Measurements from ENCODE around the gene RAC3. TPM values are rescaled to one million over a fixed set of nuclear protein-coding genes. Genes with fewer than 3 reads are reported as not detected.

Gene RAC3
- total and polyA plus RNA-seq, 2 of the 8 experiments (the other 6 are each of a cell fraction or from before 2014, with no cell fraction given): 177 to 299 TPM

GRCh38 chr17:82047914-82048570, 16.6 kb downstream of the RAC3 start (continued):
- TF ChIP-seq ZNF274 (IDR thresholded peaks at IDR 0.05; ENCODE audit: borderline replicate concordance, extremely low read depth, low read length) (no peak), GABPA (IDR thresholded peaks at IDR 0.05; ENCODE audit: borderline replicate concordance, insufficient read depth, low read length) (no peak), SIN3A (conservative IDR thresholded peaks at IDR 0.05 in 1 of 2, IDR thresholded peaks at IDR 0.05 in 1 of 2; ENCODE audit: low read depth in 1 of 2, low read length in 2 of 2) (no peak)

All from H1 (cell line).